Lung (tissue), 12 donors: ENCODE results near the gene RHOC. TPM values are rescaled to one million over a fixed set of nuclear protein-coding genes. Genes with fewer than 3 reads are reported as not detected.

Experiments
- ATAC-seq: fragments of 200-7000 bp; cut with Tn5 transposase; one replicate; pipeline ENCODE4 v1.9.1; 2020; ENCODE audit warnings: moderate number of reproducible peaks; ENCODE audit not compliant: insufficient read depth, low FRiP score
- DNase-seq, 3 donors: peaks; one replicate each; pipeline ENCODE4 v3.0.0-alpha.2; 2013 to 2017
- H3K27ac ChIP-seq, 2 donors: one replicate each; pipeline ENCODE4 v1.5.1; 2013; ENCODE audit warnings: mild to moderate bottlenecking in 2 of 2, moderate library complexity in 2 of 2, control low read depth in 1 of 2, inconsistent platforms in 1 of 2, low read depth in 1 of 2, low read length in 1 of 2
- H3K27me3 ChIP-seq, 3 donors: one replicate each; pipeline ENCODE4 v1.5.1; 2013; ENCODE audit warnings: low read length in 2 of 3; ENCODE audit not compliant: control insufficient read depth in 3 of 3, insufficient read depth in 3 of 3
- H3K36me3 ChIP-seq, 4 donors: one replicate each; pipeline ENCODE4 v1.5.1; 2013; ENCODE audit warnings: low read length in 4 of 4, mild to moderate bottlenecking in 1 of 4, moderate library complexity in 1 of 4; ENCODE audit not compliant: control insufficient read depth in 4 of 4, insufficient read depth in 4 of 4
- H3K4me1 ChIP-seq, 5 donors: one replicate each; pipeline ENCODE4 v1.5.1; 2013; ENCODE audit warnings: low read length in 5 of 5, mild to moderate bottlenecking in 2 of 5, moderate library complexity in 1 of 5; ENCODE audit not compliant: control insufficient read depth in 5 of 5, insufficient read depth in 5 of 5
- H3K4me3 ChIP-seq: one replicate; pipeline ENCODE4 v1.5.1; 2013; ENCODE audit warnings: mild to moderate bottlenecking, control low read depth, moderate library complexity
- H3K9ac ChIP-seq, 2 donors: one replicate each; pipeline ENCODE4 v1.5.1; 2013; ENCODE audit warnings: low read length in 2 of 2, control low read depth in 1 of 2; ENCODE audit not compliant: insufficient read depth in 1 of 2
- H3K9me3 ChIP-seq, 4 donors: one replicate each; pipeline ENCODE4 v1.5.1; 2013; ENCODE audit warnings: low read length in 3 of 4, mild to moderate bottlenecking in 1 of 4, moderate library complexity in 1 of 4; ENCODE audit not compliant: control insufficient read depth in 4 of 4, insufficient read depth in 3 of 4
- WGBS, 2 donors: extraction: QIAGEN DNeasy Blood & Tissue Kit; methylation state at CpG; one replicate each; pipeline ENCODE4 v1.1.7; 2013; 5-methylcytosine and 5-hydroxymethylcytosine counted together
- polyA plus RNA-seq, 2 donors: library from polyadenylated mRNA; stranded (reverse); fragments of 200-250 nt; gene quantifications; one replicate each; pipeline ENCODE4 v1.2.1, GENCODE V29; 2013
- total RNA-seq, 2 donors: library from RNA; depleted of rRNA in 1 of 2; stranded (reverse); fragments of >200 nt in 1 of 2; gene quantifications; one replicate each; pipeline ENCODE4 v1.2.1, GENCODE V29; 2014 to 2021
- TF ChIP-seq, protein P1 (sequence below): IDR thresholded peaks from 2 replicates; pipeline ENCODE4 v1.5.1; 2012; ENCODE audit warnings: mild to moderate bottlenecking; ENCODE audit errors: control extremely low read depth, extremely low read depth
- donor health status: control.
- donor health status: control.
- donor health status: Bipolar disorder and iron deficiency.
- donor health status: healthy.
- donor health status: DM: yes; HTN: yes; CAD: no.

Gene RHOC
- total and polyA plus RNA-seq, 4 donors: 125 to 243 (median 190) TPM

DNA sequence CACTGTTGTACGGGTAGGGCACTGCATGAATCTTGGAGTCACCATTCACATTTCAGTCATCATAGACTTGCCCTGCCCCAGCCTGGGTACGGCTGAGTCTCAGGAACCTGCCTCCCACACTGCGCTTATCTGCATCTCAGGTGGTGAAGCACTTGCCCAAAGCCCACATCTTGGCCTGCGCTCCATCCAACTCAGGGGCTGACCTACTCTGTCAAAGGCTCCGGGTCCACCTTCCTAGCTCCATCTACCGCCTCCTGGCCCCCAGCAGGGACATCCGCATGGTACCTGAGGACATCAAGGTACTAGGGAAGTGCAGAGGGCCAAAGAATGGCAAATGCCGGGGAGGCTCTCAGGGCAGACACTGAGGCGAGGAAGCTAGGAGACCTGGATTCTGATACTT, 11.7 kb downstream of the RHOC start:
- TF ChIP-seq, protein P1, sequence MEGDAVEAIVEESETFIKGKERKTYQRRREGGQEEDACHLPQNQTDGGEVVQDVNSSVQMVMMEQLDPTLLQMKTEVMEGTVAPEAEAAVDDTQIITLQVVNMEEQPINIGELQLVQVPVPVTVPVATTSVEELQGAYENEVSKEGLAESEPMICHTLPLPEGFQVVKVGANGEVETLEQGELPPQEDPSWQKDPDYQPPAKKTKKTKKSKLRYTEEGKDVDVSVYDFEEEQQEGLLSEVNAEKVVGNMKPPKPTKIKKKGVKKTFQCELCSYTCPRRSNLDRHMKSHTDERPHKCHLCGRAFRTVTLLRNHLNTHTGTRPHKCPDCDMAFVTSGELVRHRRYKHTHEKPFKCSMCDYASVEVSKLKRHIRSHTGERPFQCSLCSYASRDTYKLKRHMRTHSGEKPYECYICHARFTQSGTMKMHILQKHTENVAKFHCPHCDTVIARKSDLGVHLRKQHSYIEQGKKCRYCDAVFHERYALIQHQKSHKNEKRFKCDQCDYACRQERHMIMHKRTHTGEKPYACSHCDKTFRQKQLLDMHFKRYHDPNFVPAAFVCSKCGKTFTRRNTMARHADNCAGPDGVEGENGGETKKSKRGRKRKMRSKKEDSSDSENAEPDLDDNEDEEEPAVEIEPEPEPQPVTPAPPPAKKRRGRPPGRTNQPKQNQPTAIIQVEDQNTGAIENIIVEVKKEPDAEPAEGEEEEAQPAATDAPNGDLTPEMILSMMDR: no peak
- H3K27ac ChIP-seq: no peak overlapping the region
- no peak for DNase-seq
- no peak overlapping the region for H3K9ac ChIP-seq
- ATAC-seq: no peak
- H3K9me3 ChIP-seq: no peaks in the 10 kb centered on the region
- peaks cover 0 to 58% (median 45%) of the 10 kb centered on the region in 4 donors for H3K36me3 ChIP-seq
- 97 to 99% methylated on average over 9 of the region's 9 CpGs for WGBS, 2 donors
- H3K4me3 ChIP-seq: no peak overlapping the region
- H3K4me1 ChIP-seq: peaks cover 0 to 13% (median 6%) of the 10 kb centered on the region in 5 donors
- no peaks in the 10 kb centered on the region for H3K27me3 ChIP-seq

DNA sequence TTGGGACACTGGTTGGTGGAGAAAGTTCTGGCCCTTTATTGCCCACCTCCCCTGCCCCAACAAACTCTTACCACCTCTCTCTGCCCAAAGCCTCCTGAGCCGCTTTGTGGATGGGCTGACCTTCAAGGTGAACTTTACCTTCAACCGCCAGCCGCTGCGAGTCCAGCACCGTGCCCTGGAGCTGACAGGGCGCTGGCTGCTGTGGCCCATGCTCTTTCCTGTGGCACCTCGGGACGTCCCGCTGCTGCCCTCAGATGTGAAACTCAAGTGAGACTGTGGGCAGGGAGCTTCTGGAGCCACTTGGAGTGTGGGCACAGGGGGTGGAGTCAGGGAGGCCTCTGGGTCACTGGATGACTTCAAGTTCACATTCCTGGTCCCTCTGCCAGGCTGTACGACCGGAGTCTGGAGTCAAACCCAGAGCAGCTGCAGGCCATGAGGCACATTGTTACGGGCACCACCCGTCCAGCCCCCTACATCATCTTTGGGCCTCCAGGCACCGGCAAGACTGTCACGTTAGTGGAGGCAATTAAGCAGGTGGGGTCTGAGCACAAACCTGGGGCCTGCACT, 12.5 kb downstream of the RHOC start:
- Histone ChIP-seq H3K27me3 (no peaks in the 10 kb centered on the region), H3K36me3 (peaks cover 0 to 60% (median 49%) of the 10 kb centered on the region in 4 donors), H3K4me3 (no peak overlapping the region), H3K9ac (no peak overlapping the region), H3K9me3 (no peaks in the 10 kb centered on the region), H3K27ac (no peak overlapping the region), H3K4me1 (peaks cover 0 to 6% (median 2%) of the 10 kb centered on the region in 5 donors)
- DNase-seq (no peak), ATAC-seq (no peak)
- WGBS, 2 donors: 92 to 95% methylated on average over 15 of the region's 15 CpGs
- TF ChIP-seq, protein P1: no peak

DNA sequence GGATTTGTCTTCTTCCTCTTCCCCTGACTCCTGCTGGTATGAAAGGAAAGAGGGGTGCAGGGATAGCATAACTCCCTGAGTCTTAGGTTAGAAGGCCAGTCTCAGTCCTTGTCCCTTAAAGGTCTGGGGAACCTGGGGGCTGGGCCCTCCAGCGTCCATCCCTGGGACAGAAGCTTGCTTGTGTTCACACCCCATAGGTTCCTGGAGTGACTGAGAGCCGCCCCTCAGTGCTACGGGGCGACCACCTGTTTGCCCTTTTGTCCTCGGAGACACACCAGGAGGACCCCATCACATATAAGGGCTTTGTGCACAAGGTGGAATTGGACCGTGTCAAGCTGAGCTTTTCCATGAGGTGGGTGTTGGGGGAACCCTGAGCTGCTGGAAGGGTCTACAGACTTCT, 13.1 kb downstream of the RHOC start:
- Histone ChIP-seq H3K9me3 (no peaks in the 10 kb centered on the region), H3K27me3 (no peaks in the 10 kb centered on the region), H3K4me1 (peaks cover 0 to 6% (median 0%) of the 10 kb centered on the region in 5 donors), H3K36me3 (peaks cover 0 to 61% (median 49%) of the 10 kb centered on the region in 4 donors), H3K27ac (no peak overlapping the region), H3K4me3 (no peak overlapping the region), H3K9ac (no peak overlapping the region)
- DNase-seq: no peak
- no peak for ATAC-seq
- 95 to 97% methylated on average over 6 of the region's 6 CpGs for WGBS, 2 donors
- TF ChIP-seq, protein P1: no peak

DNA sequence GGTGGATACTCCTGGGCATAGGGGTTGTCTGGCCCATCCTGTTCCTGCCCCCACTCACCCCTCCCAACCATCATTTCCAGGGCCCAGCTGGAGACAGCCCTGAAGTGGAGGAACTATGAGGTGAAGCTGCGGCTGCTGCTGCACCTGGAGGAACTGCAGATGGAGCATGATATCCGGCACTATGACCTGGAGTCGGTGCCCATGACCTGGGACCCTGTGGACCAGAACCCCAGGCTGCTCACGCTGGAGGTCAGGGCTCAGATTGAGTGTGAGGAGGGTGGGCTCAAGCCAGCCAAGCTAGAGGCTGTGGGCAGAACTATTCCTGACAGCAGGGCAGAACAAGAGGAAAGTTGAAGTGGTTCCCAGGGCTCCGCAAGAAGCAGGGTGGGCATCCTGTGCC, 14.2 kb downstream of the RHOC start:
- Histone ChIP-seq H3K4me1 (peaks cover 0 to 4% (median 0%) of the 10 kb centered on the region in 5 donors), H3K9me3 (no peaks in the 10 kb centered on the region), H3K9ac (no peak overlapping the region), H3K27me3 (no peaks in the 10 kb centered on the region), H3K36me3 (peaks cover 0 to 53% (median 46%) of the 10 kb centered on the region in 4 donors), H3K27ac (no peak overlapping the region), H3K4me3 (no peak overlapping the region)
- ATAC-seq (no peak), DNase-seq (no peak)
- 96 to 99% methylated on average over 5 of the region's 5 CpGs for WGBS, 2 donors
- TF ChIP-seq, protein P1: no peak
